Testis (tissue), 3 donors: ENCODE measurements around the gene PRDM15. TPM values are rescaled to one million over a fixed set of nuclear protein-coding genes. Genes with fewer than 3 reads are reported as not detected.

Experiments
- DNase-seq: peaks from one replicate; pipeline ENCODE4 v3.0.0-alpha.2; 2019
- H3K27ac ChIP-seq, 2 donors: fragments of 200-600 bp; sonication (generic); one replicate each; pipeline ENCODE4 v1.5.1; 2019
- H3K27me3 ChIP-seq: fragments of 200-600 bp; sonication (generic); one replicate; pipeline ENCODE4 v1.5.1; 2019
- H3K36me3 ChIP-seq: fragments of 200-600 bp; sonication (generic); one replicate; pipeline ENCODE4 v1.5.1; 2017; ENCODE audit warnings: low read depth; ENCODE audit errors: missing control alignments
- H3K4me1 ChIP-seq: fragments of 200-600 bp; sonication (generic); one replicate; pipeline ENCODE4 v1.5.1; 2019
- H3K4me3 ChIP-seq, 2 donors: fragments of 200-600 bp; sonication (generic); one replicate each; pipeline ENCODE4 v1.5.1; 2017 to 2019
- H3K9me3 ChIP-seq: fragments of 200-600 bp; sonication (generic); one replicate; pipeline ENCODE4 v1.5.1; 2017
- CTCF ChIP-seq, 3 experiments: fragments of 450-650 bp in 2 of 3; fragments of 200-600 bp in 1 of 3; sonication (generic) in 1 of 3; IDR thresholded peaks; one replicate each; pipeline ENCODE4 v1.5.1; 2016 to 2019; ENCODE audit warnings: antibody characterized with exemption in 3 of 3, mild to moderate bottlenecking in 2 of 3, moderate library complexity in 1 of 3
- POLR2A ChIP-seq: fragments of 450-650 bp; IDR thresholded peaks from one replicate; pipeline ENCODE4 v1.6.1; 2017; ENCODE audit warnings: antibody characterized with exemption, mild to moderate bottlenecking, moderate library complexity
- WGBS, 2 donors: methylation state at CpG; one replicate each; pipeline ENCODE4 v1.1.5; 2018; 5-methylcytosine and 5-hydroxymethylcytosine counted together
- intact Hi-C: fragments of 100-400 bp; cut with DNase I; formaldehyde crosslinking; loops from one replicate; pipeline ENCODE4 v1.15.1; 2023; ENCODE audit warnings: low total_unique reads
- polyA plus RNA-seq: library from polyadenylated mRNA; stranded (reverse); fragments of 350-450 nt; fragmentation: Illumina TruSeq; extraction: RNeasy Lipid Tissue Mini Kit (QIAGEN cat#74804); gene quantifications from one replicate; pipeline ENCODE4 v1.2.3, GENCODE V29; 2014; ENCODE audit warnings: low read depth, low replicate concordance; ENCODE audit not compliant: insufficient read depth
- total RNA-seq, 2 donors: library from RNA; depleted of rRNA; stranded (reverse); fragments of >200 nt; gene quantifications; one replicate each; pipeline ENCODE4 v1.2.3, GENCODE V29; 2016

Gene PRDM15
- total and polyA plus RNA-seq, 3 donors from 2014 or later = 8.2 to 21.4 (median 18.8) TPM

- Histone ChIP-seq H3K9me3 (no peaks in the 10 kb centered on the region), H3K36me3 (no peaks in the 10 kb centered on the region), H3K4me1 (no peaks in the 10 kb centered on the region), H3K27me3 (no peaks in the 10 kb centered on the region), H3K4me3 (no peak overlapping the region), H3K27ac (no peak overlapping the region)
- DNase-seq = no peak
- intact Hi-C loops = no loop called here
- 66 to 78% methylated on average over 1 of the region's 1 CpG for WGBS, 2 donors
- no peak for TF ChIP-seq POLR2A
These were observed 98.7 kb downstream of the PRDM15 start for GRCh38 chr21:41780337-41781049.

GRCh38 chr21:41779659-41780058, 99.5 kb downstream of the PRDM15 start:
- no peaks in the 10 kb centered on the region for H3K9me3 ChIP-seq
- no peaks in the 10 kb centered on the region for H3K36me3 ChIP-seq
- DNase-seq = no peak
- H3K27ac ChIP-seq = no peak overlapping the region
- H3K4me1 ChIP-seq = no peaks in the 10 kb centered on the region
- intact Hi-C loops = loop anchor here (5.0 to 10.0 kb wide), 2 partner anchors 167 to 495 kb away; no protein-coding TSS in a partner anchor
- H3K4me3 ChIP-seq = no peak overlapping the region
- no peak for TF ChIP-seq CTCF (IDR thresholded peaks at IDR 0.05)
- 16 to 34% methylated on average over 5 of the region's 5 CpGs for WGBS, 2 donors
- H3K27me3 ChIP-seq = no peaks in the 10 kb centered on the region

- intact Hi-C loops = loop anchor here (5.0 to 10.0 kb wide), 2 partner anchors 167 to 494 kb away; no protein-coding TSS in a partner anchor
- H3K4me3 ChIP-seq = no peak overlapping the region
- no peaks in the 10 kb centered on the region for H3K4me1 ChIP-seq
- H3K27me3 ChIP-seq = no peaks in the 10 kb centered on the region
- no peak overlapping the region for H3K27ac ChIP-seq
- H3K36me3 ChIP-seq = no peaks in the 10 kb centered on the region
- TF ChIP-seq POLR2A (no peak), CTCF (IDR thresholded peaks at IDR 0.05) (no peak)
- no peak for DNase-seq
- 12 to 15% methylated on average over 16 of the region's 16 CpGs for WGBS, 2 donors
- H3K9me3 ChIP-seq = no peaks in the 10 kb centered on the region
These were observed 100.1 kb downstream of the PRDM15 start for GRCh38 chr21:41778930-41779600.

GRCh38 chr21:41777951-41778815, 101.0 kb downstream of the PRDM15 start:
- no peaks in the 10 kb centered on the region for H3K36me3 ChIP-seq
- intact Hi-C loops = loop anchor here (5.0 to 10.0 kb wide), 2 partner anchors 166 to 493 kb away; no protein-coding TSS in a partner anchor
- TF ChIP-seq POLR2A = no peak
- TF ChIP-seq CTCF (IDR thresholded peaks at IDR 0.05) = peak; percentile 67 to 87 (median 82)
- H3K27me3 ChIP-seq = no peaks in the 10 kb centered on the region
- WGBS, 2 donors = 11 to 16% methylated on average over 25 to 38 of the region's 45 CpGs
- H3K9me3 ChIP-seq = no peaks in the 10 kb centered on the region
- peak; percentile 90 for DNase-seq
- H3K4me3 ChIP-seq = peak overlapping the region in 1 of 2 donors; percentile 15
- H3K27ac ChIP-seq = no peak overlapping the region
- H3K4me1 ChIP-seq = no peaks in the 10 kb centered on the region

- H3K4me3 ChIP-seq = no peak overlapping the region
- no peaks in the 10 kb centered on the region for H3K9me3 ChIP-seq
- H3K27ac ChIP-seq = no peak overlapping the region
- intact Hi-C loops = loop anchor here (5.0 to 10.0 kb wide), 2 partner anchors 164 to 492 kb away; no protein-coding TSS in a partner anchor
- TF ChIP-seq CTCF (IDR thresholded peaks at IDR 0.05) (no peak), POLR2A (no peak)
- 93 to 95% methylated on average over 4 of the region's 4 CpGs for WGBS, 2 donors
- no peaks in the 10 kb centered on the region for H3K36me3 ChIP-seq
- H3K27me3 ChIP-seq = no peaks in the 10 kb centered on the region
- no peak for DNase-seq
- no peaks in the 10 kb centered on the region for H3K4me1 ChIP-seq
These were observed 102.4 kb downstream of the PRDM15 start for GRCh38 chr21:41776778-41777177.
